Limb (tissue), 2 donors: Measurements from ENCODE around the gene R3HCC1L.
"Not testable (repeated sequence)": the region's sequence is repeated elsewhere in the genome, so short reads cannot be mapped to it uniquely, and the experiment has no call there.

ENCODE experiments used
- DNase-seq, 2 donors: peaks; one replicate each; pipeline ENCODE4 v3.0.0-alpha.2; 2016; ENCODE audit errors: extremely low spot score in 2 of 2

The R3HCC1L gene

DNA sequence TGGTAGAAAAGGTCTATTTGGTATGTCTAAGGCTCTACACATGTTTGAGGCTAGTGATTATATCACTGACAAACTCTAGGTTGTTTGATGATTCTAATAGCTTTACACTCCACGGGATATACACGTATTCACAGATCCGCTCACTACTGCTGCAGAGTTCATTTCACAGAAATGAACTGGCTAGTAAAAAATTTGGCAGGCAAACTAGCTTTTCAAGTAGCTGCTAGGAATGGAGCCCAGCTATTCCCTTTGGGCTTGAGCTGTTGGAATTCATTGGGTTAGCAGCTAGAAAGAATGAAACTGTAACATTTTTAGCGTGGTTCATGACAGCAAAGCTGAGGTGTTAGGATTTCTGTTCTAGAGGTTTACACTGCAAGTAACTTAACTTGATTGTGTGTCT lies 37.6 kb downstream of the R3HCC1L start:
- DNase-seq = peak in 1 of 2 donors; percentile 38

DNA sequence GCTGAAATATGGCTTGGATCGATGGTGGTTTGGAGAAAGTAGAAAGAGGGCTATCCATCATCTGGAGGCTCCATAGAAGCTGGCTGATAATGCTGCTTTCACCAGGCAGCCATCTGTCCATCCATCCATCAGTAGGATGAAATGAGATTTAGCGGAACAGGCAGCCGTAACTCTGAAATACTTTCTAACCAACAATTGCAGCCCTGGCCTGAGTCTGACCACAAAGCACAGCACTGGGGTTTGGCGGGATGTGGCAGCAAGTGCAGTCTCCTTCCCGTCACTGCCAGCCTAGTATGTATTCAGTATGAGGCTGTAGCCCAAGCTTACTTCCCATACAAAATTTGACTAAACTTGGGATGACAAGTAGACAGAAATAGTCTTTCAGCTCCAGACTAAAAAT lies 38.0 kb downstream of the R3HCC1L start:
- peak; percentile 27 to 34 for DNase-seq

DNA sequence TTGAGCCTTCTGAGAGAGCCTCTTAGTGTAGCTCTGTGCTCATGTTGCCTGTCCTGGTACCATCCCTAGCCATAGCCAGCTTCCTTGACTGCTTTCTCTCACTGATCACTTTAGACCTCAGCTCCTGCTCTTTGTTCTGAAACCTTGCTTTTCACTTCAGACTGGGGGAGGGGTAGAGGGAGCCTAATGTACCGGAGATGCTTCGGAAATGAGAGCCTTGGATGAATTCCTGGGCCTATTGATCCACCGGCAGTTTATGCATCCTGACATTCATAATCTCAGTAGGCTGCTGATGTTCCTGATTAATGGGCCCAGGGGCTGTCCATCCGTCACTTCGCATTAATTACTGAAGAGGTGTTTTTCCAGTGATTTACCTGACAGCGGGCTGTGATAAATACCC lies 38.8 kb downstream of the R3HCC1L start:
- no peak for DNase-seq

DNA sequence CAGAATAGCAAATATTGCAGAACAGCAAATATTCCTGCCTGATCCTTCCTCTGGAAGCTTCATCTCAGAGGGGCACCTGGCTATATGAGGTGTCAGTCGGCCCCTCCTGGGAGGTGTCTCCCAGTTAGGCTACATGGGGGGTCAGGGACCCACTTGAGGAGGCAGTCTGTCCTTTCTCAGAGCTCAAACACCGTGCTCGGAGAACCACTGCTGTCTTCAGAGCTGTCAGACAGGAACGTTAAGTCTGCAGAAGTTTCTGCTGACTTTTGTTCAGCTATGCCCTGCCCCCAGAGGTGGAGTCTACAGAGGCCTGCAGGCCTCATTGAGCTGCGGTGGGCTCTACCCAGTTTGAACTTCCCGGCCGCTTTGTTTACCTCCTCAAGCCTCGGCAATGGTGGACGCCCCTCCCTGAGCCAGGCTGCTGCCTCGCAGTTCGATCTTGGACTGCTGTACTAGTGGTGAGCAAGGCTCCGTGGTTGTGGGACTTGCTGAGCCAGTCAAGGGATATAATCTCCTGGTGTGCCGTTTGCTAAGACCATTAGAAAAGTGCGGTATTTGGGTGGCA lies 48.0 kb downstream of the R3HCC1L start:
- not testable (repeated sequence) for DNase-seq

DNA sequence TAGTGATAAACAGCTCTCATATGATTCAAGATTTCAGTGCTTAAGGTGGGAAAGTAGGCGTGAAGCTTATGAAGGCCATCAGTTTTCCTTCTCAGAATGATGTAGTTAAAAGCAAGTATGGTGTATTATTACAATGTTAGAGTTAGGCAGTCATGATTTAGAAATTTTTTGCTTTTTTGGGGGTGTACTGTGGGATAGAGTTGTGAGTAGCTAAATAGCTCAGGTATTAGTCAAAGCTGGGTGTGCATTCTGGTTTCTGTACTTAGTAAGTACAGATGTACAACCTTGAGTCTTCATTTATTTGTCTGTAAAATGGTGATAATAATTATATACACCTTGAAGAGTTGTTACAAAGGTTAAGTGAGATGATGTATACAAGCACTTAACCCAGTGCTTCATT lies 52.2 kb downstream of the R3HCC1L start:
- DNase-seq = no peak

DNA sequence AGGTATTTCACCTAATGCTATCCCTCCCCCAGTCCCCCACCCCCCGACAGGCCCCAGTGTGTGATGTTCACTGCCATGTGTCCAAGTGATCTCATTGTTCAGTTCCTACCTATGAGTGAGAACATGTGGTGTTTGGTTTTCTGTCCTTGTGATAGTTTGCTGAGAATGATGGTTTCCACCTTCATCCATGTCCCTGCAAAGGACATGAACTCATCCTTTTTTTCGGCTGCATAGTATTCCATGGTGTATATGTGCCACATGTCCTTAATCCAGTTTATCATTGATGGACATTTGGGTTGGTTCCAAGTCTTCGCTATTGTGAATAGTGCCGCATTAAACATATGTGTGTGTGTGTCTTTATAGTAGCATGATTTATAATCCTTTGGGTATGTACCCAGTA lies 56.3 kb downstream of the R3HCC1L start:
- not testable (repeated sequence) for DNase-seq

DNA sequence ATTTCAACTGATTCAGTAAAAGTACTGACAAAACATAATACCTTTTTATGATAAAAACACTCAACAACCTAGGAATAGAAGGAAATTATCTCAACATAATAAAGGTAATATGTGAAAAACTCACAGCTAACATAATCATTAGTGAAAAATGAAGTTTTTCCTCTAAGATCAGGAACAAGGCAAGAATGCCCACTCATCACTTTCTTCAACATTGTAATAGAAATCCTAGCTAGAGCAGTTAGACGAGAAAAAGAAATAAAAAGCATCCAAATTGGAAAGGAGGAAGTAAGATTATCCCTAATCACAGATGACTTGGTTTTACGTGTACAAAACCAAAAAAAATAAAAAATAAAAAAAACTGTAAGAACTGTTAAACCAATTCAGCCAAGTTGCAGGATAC lies 58.6 kb downstream of the R3HCC1L start:
- DNase-seq = no peak

DNA sequence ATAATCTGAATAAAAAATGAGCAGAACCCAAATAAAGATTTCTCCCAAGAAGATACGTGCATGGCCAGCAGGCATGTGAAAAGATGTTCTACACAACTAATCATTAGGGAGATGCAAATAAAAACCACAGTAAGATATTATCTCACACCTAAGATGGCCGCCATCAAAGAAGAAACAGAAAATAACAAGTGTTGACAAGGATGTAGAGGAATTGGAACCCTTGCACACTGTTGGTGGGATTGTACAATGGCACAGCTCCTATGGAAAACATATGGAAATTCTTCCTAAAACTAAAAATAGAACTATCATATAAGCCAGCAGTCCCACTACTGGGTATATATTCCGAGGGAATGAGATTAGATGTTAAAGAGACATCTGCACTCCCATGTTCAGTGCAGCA lies 60.2 kb downstream of the R3HCC1L start:
- no peak for DNase-seq

DNA sequence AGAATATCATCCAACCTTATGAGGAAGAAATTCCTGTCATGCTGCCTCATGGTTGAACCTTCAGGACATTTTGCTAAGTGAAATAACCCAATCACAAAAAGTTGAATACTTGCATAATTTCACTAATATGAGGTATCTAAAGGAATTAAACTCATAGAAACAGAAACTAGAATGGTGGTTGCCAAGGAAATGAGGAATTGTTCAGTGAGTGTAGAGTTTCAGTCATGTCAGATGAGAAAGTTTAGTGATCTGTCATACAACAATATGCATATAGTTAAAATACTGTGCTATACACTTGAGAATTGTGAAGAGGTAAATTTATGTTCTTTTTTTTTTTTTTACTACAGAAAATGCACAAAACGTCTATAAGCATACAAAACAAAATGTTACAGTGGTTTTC lies 60.7 kb downstream of the R3HCC1L start:
- no peak for DNase-seq

DNA sequence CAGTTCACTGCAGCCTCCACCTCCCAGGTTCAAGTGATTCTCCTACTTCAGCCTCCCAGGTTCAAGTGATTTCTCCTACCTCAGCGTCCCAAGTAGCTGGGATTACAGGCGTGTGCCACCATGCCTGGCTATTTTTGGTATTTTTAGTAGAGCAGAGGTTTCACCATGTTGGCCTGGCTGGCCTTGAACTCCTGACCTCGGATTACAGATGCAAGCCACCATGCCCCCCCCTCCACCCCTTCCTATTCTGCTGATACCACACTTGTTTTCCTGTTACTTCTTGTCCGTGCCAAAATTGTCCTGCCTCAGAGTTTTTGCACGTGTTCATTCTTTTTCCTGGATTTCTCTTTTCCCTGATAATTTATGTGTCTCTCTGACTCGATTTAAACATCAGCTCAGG lies 62.5 kb downstream of the R3HCC1L start:
- no peak for DNase-seq

DNA sequence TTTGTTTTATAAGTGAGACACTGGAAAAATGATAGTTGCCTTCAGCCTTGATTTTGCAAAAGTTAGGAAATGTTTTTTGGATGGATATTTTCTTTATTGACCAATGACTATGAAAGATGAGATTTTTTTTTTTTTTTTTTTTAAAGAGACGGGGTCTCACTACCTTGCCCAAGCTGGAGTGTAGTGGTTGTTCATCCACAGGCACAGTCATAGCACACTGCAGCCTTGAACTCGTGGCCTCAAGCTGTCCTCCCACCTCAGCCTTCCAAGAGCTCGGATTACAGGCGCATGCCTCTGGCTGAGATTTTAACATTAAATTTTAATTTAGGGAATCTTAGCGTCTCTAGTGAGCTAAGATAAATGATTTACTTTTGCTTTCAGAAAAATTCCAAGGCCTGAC lies 67.3 kb downstream of the R3HCC1L start:
- no peak for DNase-seq

DNA sequence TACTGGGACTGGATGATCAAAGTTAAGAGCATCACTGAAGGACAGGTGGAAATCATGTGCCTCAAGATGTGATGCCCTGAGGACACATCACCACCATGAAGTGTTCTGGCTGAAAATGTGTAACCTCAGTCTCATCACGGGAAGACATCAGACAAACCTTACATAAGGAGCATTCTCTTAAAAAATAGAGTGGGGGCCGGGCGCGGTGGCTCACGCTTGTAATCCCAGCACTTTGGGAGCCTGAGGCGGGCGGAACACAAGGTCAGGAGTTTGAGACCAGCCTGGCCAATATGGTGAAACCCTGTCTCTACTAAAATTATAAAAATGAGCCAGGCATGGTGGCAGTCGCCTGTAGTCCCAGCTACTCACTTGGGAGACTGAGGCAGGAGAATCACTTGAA lies 67.9 kb downstream of the R3HCC1L start:
- DNase-seq = no peak

DNA sequence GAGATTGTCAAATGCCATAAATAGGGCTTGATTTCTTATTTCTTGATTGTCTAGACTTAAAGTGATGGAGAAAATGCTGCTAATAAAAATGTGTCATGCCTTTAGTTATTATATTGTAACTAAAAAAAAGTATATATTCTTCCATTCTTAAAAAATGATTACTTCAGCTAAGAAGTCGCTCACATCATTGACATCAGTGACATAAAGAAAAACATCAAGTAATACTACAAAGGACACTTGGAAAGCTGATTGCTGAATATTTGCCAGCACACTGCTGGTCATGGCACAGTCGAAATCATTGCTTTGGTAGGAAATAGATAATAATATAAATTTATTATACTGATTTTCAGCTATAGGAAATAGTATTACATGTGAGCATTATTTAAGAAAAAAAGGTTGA lies 70.9 kb downstream of the R3HCC1L start:
- no peak for DNase-seq

DNA sequence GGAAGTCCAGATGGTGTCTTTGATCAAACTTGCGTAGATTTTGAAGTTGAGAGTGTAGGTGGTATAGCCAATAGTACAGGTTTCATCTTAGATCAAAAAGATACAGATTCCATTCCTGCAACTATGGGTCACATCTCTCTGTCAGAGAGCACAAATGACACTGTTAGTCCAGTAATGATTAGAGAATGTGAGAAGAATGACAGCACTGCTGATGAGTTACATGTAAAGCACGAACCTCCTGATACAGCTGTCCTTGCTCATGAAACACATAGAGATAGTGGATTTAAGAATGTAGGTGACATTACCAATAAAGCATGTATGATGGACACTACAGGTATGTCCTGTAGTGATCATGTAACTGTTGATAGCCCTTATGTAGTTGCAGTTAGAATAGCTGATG lies 74.5 kb downstream of the R3HCC1L start:
- DNase-seq = no peak

DNA sequence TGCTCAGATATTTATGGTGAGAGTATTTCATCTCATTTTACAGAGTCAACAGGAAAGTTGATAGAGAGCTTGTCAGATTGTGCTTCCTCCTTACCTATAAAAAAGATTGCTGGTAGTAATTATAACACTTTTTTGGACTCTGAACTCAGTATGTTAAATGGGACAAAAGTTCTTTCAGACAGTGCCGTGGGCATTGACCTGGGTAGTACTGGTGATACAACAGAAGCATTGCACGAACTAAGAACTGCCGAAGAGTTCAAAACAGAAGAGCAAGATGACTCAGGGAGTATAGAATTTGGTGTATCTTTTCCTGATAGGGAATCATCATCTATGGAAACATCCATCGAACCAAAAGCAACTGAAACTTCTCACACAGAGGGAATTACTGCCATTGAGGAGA lies 75.0 kb downstream of the R3HCC1L start:
- no peak for DNase-seq

DNA sequence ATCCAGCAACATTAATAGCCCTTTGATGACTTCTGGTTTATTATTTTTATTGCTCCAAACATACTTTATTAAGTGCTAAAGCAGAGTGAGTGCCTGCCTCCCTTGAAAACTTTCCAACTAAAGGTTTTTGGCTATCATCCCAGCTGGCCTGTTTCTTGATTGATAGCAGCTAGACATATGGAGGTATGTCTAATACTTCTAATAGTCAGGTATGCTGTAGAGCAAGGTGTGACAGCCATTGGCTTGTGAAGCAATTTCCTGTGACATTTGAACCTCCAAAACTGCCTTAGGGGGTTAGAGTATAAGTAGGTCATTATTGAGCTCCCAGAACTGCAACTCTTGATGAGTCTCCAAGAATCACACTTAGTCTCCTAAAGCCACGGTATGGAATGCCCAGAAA lies 77.7 kb downstream of the R3HCC1L start:
- DNase-seq = no peak

DNA sequence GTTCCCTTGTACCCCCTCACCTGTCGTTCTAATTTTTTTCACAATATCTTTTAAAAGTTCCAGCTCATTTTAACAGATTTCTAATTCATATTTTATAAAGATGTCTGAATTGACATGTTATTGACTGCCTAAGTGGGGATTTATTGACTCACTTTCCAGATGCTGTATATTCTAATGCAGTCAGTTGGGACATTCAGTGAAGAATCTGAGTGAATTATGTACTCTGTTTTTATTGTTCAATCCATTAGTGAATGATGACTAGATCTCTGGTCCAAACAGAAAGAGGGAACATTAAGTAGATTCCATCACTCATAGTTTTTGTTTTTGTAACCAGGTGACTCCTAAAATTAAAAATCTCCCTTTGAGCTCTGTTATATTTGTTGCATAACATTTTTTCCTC lies 79.3 kb downstream of the R3HCC1L start:
- no peak for DNase-seq

DNA sequence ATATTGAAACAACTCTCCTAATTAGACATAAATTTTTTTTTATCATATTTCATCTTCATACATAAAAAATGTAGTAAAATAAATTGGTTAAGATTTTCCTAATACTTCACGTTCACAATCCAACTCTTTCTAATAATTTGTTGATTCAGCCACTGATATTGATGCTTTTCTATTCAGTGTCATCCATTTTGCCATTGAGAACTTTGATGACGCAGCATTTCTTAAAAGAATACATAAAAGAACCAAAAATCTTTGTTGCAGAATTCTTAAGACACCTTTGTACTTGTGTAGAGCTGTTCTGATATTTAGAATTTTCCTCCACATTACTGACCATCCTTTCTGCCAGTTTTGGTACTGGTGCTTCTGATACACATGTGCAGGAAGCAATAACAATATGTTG lies 80.9 kb downstream of the R3HCC1L start:
- DNase-seq = no peak

DNA sequence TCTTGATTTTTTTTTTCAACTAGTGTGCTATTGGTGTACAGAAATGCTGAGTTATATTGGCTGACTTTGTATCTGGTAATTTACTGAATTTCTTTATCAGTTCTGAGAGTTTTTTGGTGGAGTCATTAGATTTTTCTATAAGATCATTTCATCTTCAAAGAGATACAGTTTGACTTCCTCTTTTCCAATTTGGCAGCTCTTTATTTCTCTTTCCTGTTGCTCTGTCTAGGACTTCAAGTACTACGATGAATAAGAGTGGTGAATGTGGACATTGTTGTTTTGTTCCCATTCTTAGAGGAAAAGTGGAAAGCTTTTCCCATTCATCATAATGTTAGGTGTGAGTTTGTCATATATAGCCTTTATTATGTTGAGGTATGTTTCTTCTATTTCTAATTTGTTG lies 83.3 kb downstream of the R3HCC1L start:
- DNase-seq = no peak

DNA sequence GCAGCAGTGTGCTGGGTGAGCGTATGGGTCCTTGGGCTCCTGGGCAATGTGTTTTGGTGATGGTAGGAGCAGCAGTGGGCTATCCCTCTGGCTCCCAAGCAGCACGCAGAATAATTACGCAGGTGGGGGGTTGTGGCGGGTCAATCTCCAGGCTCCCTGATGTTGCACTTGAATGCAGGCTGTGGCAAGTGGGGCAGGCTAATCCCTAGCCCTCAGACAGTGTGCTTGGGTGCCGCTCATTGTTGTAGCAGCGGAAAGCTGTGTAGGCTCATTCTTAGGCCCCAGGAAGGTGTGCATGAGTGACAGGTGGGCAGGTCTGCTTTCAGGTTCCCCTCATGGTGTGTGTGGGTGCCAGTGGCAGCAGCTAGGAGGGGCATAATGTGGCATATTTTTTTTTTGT lies 89.4 kb downstream of the R3HCC1L start:
- DNase-seq = no peak

DNA sequence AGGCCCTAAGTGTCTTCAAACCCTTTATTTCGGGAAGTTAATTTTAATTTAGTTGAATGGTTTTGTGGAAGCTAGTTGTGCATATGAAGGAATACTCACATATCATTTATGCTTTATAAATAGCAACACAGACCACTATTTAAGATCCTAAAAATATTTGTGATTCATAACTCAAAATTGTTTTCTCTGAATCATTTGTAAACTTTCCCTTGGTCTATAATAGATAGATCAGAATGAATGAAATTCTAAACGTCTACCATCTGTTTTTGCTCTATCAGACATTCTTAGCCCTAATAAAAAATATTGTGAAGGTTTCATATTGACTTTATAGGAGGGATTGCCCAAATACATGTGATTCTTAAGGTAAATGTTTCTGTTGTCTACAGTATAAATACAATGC lies 90.1 kb downstream of the R3HCC1L start:
- DNase-seq = no peak

DNA sequence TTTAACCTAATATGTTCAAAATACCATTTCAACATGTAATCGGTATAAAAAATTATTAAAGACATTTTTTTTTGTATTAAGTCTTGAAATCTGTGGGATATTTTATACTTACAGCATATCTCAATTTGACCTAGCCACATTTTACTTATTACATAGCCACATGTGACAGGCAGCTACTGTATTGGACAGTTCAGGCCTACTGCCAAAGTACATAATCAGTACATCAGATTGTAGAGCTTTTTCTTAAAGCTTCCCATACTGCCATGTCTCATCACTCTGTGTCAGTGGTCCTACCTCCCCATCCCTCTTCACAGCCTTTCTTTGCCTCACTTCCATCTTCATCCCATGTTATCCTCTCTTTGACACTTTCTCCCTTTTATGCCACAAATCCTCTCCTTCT lies 90.5 kb downstream of the R3HCC1L start:
- DNase-seq = no peak

DNA sequence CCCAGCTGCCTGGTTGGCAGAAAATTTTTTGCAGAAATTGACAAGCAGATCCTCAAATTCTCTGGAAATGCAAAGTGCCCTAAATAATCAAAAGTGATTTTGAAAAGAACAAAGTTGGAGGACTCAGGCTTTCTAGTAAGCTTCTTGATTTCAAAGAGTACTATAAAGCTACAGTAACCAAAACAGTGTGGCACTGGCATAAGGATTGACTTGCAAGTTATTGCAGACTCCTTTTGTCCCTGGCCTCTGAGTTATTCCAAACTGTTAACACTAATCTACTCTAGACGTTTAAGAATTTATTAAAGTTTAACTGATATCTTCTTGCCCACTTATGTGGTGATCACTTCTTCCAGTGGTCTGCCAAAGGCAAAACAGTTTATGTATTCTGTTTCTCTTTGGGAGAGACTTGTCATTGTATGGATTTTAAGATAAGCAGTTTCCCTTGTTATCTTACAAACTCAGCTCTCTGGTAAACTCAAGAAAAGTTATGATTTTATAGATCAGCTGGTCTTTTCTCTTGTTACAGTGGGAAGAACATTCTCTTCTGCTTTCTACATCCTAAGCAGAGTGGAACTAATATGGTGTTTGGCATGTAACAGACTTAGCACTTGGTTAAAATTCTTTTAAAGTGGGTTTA lies 92.2 kb downstream of the R3HCC1L start:
- no peak for DNase-seq

DNA sequence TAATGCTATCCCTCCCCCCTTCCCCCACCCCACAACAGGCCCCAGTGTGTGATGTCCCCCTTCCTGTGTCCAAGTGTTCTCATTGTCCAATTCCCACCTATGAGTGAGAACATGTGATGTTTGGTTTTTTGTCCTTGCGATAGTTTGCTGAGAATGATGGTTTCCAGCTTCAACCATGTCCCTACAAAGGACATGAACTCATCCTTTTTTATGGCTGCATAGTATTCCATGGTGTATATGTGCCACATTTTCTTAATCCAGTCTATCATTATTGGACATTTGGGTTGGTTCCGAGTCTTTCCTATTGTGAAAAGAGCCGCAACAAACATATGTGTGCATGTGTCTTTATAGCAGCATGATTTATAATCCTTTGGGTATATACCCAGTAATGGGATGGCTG lies 93.3 kb downstream of the R3HCC1L start:
- DNase-seq = not testable (repeated sequence)
